SK-N-SH treated with all-trans-retinoic acid at 6 μM for 48 hours (cell line): Measurements from ENCODE around the gene UBE2G1.

Source experiments
- ARNTL ChIP-seq: fragments of 450-650 bp; formaldehyde crosslinking; IDR thresholded peaks from 2 replicates; pipeline ENCODE4 v1.5.0; 2020; ENCODE audit warnings: low read depth, mild to moderate bottlenecking, moderate library complexity, borderline replicate concordance
- CSDC2 ChIP-seq: fragments of 250-450 bp; sonication (Bioruptor Pico); IDR thresholded peaks from 2 replicates; pipeline ENCODE4 v1.5.0; 2020; ENCODE audit warnings: mild to moderate bottlenecking, moderate library complexity
- ESRRG ChIP-seq: fragments of 250-450 bp; sonication (Bioruptor Pico); IDR thresholded peaks from 2 replicates; pipeline ENCODE4 v1.6.1; 2021; ENCODE audit warnings: mild to moderate bottlenecking
- GLIS3 ChIP-seq: fragments of 250-450 bp; sonication (Bioruptor Pico); IDR thresholded peaks from 2 replicates; pipeline ENCODE4 v1.5.0; 2020; ENCODE audit warnings: mild to moderate bottlenecking, moderate library complexity
- ISL1 ChIP-seq: fragments of 250-450 bp; sonication (Bioruptor Pico); IDR thresholded peaks from 2 replicates; pipeline ENCODE4 v2.1.2; 2022; ENCODE audit warnings: mild to moderate bottlenecking, moderate library complexity
- OSR1 ChIP-seq: fragments of 250-450 bp; sonication (Bioruptor Pico); IDR thresholded peaks from 2 replicates; pipeline ENCODE4 v1.8.0; 2022; ENCODE audit warnings: moderate library complexity, mild to moderate bottlenecking, inconsistent platforms
- PATZ1 ChIP-seq: fragments of 250-450 bp; sonication (Bioruptor Pico); IDR thresholded peaks from 2 replicates; pipeline ENCODE4 v1.8.0; 2020; ENCODE audit warnings: mild to moderate bottlenecking, moderate library complexity, borderline replicate concordance
- RARB ChIP-seq: fragments of 250-450 bp; sonication (Bioruptor Pico); IDR thresholded peaks from 2 replicates; pipeline ENCODE4 v1.8.0; 2021; ENCODE audit warnings: mild to moderate bottlenecking, moderate library complexity
- TCF4 ChIP-seq: fragments of 250-450 bp; sonication (Bioruptor Pico); IDR thresholded peaks from 2 replicates; pipeline ENCODE4 v1.8.0; 2021; ENCODE audit warnings: mild to moderate bottlenecking, moderate library complexity, borderline replicate concordance
- ZC3H10 ChIP-seq: fragments of 250-450 bp; sonication (Bioruptor Pico); IDR thresholded peaks from 2 replicates; pipeline ENCODE4 v1.5.1; 2021; ENCODE audit warnings: mild to moderate bottlenecking, moderate library complexity
- ZFP3 ChIP-seq: fragments of 250-450 bp; sonication (Bioruptor Pico); IDR thresholded peaks from 2 replicates; pipeline ENCODE4 v1.5.0; 2020; ENCODE audit warnings: mild to moderate bottlenecking, moderate library complexity
- ZFP30 ChIP-seq: fragments of 450-650 bp; formaldehyde crosslinking; IDR thresholded peaks from 2 replicates; pipeline ENCODE4 v1.5.0; 2022; ENCODE audit warnings: mild to moderate bottlenecking, moderate library complexity
- ZNF70 ChIP-seq: fragments of 450-650 bp; formaldehyde crosslinking; IDR thresholded peaks from 2 replicates; pipeline ENCODE4 v1.5.0; 2020; ENCODE audit warnings: mild to moderate bottlenecking, moderate library complexity
- TF ChIP-seq, protein P1 (sequence below): fragments of 250-450 bp; sonication (Bioruptor Pico); IDR thresholded peaks from 2 replicates; pipeline ENCODE4 v1.5.1; 2020; ENCODE audit warnings: low read depth, mild to moderate bottlenecking, moderate library complexity

GRCh38 chr17:4318186-4318585, 48.3 kb downstream of the UBE2G1 start:
- TF ChIP-seq ISL1 (CRISPR knock-in tag) (no peak), TCF4 (CRISPR knock-in tag) (no peak), ZFP30 (CRISPR knock-in tag) (no peak), ZFP3 (CRISPR knock-in tag) (no peak), ZNF70 (CRISPR knock-in tag) (no peak), PATZ1 (CRISPR knock-in tag) (no peak), ESRRG (CRISPR knock-in tag) (no peak), ARNTL (no peak), OSR1 (CRISPR knock-in tag) (no peak), RARB (CRISPR knock-in tag) (no peak), ZC3H10 (CRISPR knock-in tag) (no peak), CSDC2 (CRISPR knock-in tag) (no peak), GLIS3 (no peak)
- TF ChIP-seq, protein P1, sequence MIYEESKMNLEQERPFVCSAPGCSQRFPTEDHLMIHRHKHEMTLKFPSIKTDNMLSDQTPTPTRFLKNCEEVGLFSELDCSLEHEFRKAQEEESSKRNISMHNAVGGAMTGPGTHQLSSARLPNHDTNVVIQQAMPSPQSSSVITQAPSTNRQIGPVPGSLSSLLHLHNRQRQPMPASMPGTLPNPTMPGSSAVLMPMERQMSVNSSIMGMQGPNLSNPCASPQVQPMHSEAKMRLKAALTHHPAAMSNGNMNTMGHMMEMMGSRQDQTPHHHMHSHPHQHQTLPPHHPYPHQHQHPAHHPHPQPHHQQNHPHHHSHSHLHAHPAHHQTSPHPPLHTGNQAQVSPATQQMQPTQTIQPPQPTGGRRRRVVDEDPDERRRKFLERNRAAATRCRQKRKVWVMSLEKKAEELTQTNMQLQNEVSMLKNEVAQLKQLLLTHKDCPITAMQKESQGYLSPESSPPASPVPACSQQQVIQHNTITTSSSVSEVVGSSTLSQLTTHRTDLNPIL: no peak
